GM20000 (cell line): ENCODE measurements around the gene MRPL48.

Experiments
- DNase-seq: peaks from one replicate; pipeline ENCODE4 v3.0.0; 2012; ENCODE audit warnings: low spot score
- TF ChIP-seq, protein P1 (sequence below): IDR thresholded peaks from 2 replicates; pipeline ENCODE4 v1.5.1; 2012; ENCODE audit warnings: mild to moderate bottlenecking, control low read depth; ENCODE audit errors: extremely low read depth, missing control alignments

The MRPL48 gene

GRCh38 chr11:73866095-73866579 is 78.5 kb downstream of the MRPL48 start:
- TF ChIP-seq, protein P1, sequence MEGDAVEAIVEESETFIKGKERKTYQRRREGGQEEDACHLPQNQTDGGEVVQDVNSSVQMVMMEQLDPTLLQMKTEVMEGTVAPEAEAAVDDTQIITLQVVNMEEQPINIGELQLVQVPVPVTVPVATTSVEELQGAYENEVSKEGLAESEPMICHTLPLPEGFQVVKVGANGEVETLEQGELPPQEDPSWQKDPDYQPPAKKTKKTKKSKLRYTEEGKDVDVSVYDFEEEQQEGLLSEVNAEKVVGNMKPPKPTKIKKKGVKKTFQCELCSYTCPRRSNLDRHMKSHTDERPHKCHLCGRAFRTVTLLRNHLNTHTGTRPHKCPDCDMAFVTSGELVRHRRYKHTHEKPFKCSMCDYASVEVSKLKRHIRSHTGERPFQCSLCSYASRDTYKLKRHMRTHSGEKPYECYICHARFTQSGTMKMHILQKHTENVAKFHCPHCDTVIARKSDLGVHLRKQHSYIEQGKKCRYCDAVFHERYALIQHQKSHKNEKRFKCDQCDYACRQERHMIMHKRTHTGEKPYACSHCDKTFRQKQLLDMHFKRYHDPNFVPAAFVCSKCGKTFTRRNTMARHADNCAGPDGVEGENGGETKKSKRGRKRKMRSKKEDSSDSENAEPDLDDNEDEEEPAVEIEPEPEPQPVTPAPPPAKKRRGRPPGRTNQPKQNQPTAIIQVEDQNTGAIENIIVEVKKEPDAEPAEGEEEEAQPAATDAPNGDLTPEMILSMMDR, result no peak
- DNase-seq, result no peak

GRCh38 chr11:73866586-73866996 is 78.9 kb downstream of the MRPL48 start:
- DNase-seq, result no peak
- TF ChIP-seq, protein P1, result no peak

- TF ChIP-seq, protein P1, result no peak
- no peak for DNase-seq
These were observed 81.8 kb downstream of the MRPL48 start for GRCh38 chr11:73869332-73869949.

DNA sequence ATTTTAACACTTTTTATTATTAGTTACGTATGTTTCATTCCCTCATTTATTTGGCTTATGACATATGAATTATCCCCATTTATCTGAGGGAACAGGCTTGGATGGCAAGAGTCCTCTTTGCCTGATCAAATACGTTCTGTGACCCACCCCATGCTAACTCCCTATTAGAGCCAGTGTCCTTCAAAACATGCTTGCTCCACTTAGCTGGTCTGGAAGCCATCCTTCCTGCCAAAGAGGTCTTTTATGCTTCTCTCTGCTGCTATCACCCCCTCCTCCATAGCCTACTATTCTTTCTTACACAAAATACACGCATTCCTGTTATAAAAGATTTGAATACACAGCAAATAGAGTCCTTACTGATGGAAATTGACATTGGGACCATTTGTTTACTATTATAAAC is 82.6 kb downstream of the MRPL48 start:
- TF ChIP-seq, protein P1, result no peak
- no peak for DNase-seq

DNA sequence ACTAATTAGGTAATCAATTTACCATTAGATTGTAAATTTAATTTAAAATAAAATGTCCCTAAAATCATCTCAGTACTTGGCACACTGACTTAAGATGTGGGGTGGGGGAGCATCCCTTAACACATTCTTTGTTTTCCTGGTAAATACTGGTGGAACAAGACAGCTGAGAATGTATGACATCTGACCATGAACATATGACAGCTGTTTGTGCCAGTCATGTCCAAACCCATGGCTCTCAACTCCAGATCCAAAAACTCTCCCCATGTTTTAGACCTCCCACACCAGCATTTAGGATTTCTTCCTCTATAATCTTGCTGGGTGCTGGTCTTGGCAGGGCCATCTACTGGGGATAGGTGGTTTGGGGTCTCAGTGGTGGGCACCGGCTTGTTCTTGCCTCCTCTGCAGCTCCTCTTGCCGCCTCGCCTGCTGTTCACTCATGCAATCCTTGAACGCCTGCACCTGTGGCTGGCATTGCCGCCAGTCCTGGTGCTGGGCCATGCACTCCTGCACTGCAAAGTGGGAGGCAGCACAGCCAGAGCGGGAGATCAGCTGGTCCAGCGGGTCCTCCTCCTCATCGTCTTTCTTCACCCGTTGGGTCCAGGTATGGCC is 85.2 kb downstream of the MRPL48 start:
- no peak for DNase-seq
- TF ChIP-seq, protein P1, result no peak

DNA sequence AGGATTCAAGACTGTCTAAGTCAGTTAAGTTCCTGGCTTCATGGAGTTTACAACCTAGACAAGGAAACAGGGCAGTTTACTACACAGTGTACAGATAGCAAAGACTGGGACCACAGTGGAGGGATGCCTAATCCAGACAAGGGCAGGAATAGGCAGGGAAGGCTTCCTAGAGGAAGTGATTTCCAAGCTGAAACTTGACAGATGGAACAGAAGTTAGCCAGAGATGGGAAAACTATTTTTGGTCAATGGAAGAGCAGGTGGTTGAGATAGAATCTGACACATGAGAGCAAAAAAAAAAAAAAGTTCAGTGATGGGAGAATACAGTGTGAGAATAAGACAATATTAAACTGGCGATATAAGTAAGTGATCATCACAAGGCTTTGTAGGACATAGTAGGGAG is 87.7 kb downstream of the MRPL48 start:
- TF ChIP-seq, protein P1, result no peak
- DNase-seq, result no peak

DNA sequence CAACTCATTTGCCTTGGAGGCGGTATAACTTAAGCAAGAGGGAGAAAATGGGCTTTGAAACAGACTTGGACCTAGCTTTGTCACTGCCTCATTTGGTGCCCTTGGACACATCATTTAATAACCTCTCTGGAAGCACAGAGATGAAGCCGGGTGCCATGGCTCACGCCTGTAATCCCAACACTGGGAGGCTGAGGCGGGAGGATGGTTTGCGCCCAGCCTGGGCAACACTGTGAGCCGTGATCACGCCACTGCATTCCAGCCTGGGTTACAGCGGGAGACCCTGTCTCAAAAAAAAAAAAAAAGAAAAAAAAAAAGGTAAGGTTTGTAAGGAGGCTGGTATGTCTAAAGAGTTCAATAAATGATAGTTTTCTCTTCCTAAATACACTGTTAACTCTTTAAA is 88.2 kb downstream of the MRPL48 start:
- TF ChIP-seq, protein P1, result no peak
- no peak for DNase-seq
